Activated CD4-positive, alpha-beta T cell treated with anti-CD3 and anti-CD28 coated beads, Interleukin-2, amount 10 ng/mL, durations not matched to agents 24 days and 14 days (primary cell): ENCODE results near the gene RGP1. TPM values are rescaled to one million over a fixed set of nuclear protein-coding genes. Genes with fewer than 3 reads are reported as not detected.

Source experiments
- DNase-seq: peaks from one replicate; pipeline ENCODE4 v3.0.0; 2022
- H3K27ac Mint-ChIP-seq: one replicate; pipeline ENCODE4 v1.8.0; 2022; ENCODE audit warnings: mild to moderate bottlenecking, mixed read lengths
- H3K27me3 Mint-ChIP-seq: one replicate; pipeline ENCODE4 v1.8.0; 2022; ENCODE audit warnings: mixed read lengths
- H3K36me3 Mint-ChIP-seq: one replicate; pipeline ENCODE4 v1.8.0; 2022; ENCODE audit warnings: low read depth, mild to moderate bottlenecking, mixed read lengths
- H3K4me1 Mint-ChIP-seq: one replicate; pipeline ENCODE4 v1.8.0; 2021; ENCODE audit warnings: mixed read lengths
- H3K4me3 Mint-ChIP-seq: one replicate; pipeline ENCODE4 v1.8.0; 2022; ENCODE audit warnings: mild to moderate bottlenecking, moderate library complexity, mixed read lengths
- H3K9me3 Mint-ChIP-seq: one replicate; pipeline ENCODE4 v1.8.0; 2021; ENCODE audit warnings: mixed read lengths
- intact Hi-C: fragments of 100-400 bp; cut with micrococcal nuclease; formaldehyde crosslinking; loops from one replicate; pipeline ENCODE4 v1.15.1; 2023
- total RNA-seq: library from RNA; stranded (reverse); gene quantifications from 2 replicates; pipeline ENCODE4 v1.2.3, GENCODE V29; 2022

The RGP1 gene
- total RNA-seq, 1 donor from 2014 or later: 16.3 TPM

GRCh38 chr9:35713578-35713977 lies 35.5 kb upstream of the RGP1 start:
- H3K36me3 Mint-ChIP-seq: peaks cover 83% of the 10 kb centered on the region
- H3K9me3 Mint-ChIP-seq: no peaks in the 10 kb centered on the region
- no peak for DNase-seq
- H3K27ac Mint-ChIP-seq: no peak overlapping the region
- no peak overlapping the region for H3K4me3 Mint-ChIP-seq
- intact Hi-C loops: no loop called here
- H3K4me1 Mint-ChIP-seq: peaks cover 4% of the 10 kb centered on the region
- H3K27me3 Mint-ChIP-seq: no peaks in the 10 kb centered on the region

GRCh38 chr9:35714123-35714522 lies 35.0 kb upstream of the RGP1 start:
- Mint-ChIP-seq H3K4me1 (peaks cover 4% of the 10 kb centered on the region), H3K4me3 (no peak overlapping the region), H3K27me3 (no peaks in the 10 kb centered on the region), H3K27ac (no peak overlapping the region), H3K9me3 (no peaks in the 10 kb centered on the region), H3K36me3 (peaks cover 80% of the 10 kb centered on the region)
- intact Hi-C loops: no loop called here
- no peak for DNase-seq

GRCh38 chr9:35714579-35715252 lies 34.4 kb upstream of the RGP1 start:
- Mint-ChIP-seq H3K4me3 (no peak overlapping the region), H3K4me1 (peaks cover 4% of the 10 kb centered on the region), H3K9me3 (no peaks in the 10 kb centered on the region), H3K36me3 (peaks cover 83% of the 10 kb centered on the region), H3K27me3 (no peaks in the 10 kb centered on the region), H3K27ac (no peak overlapping the region)
- intact Hi-C loops: no loop called here
- DNase-seq: no peak

- Mint-ChIP-seq H3K4me3 (no peak overlapping the region), H3K27me3 (no peaks in the 10 kb centered on the region), H3K36me3 (peaks cover 84% of the 10 kb centered on the region), H3K27ac (no peak overlapping the region), H3K9me3 (no peaks in the 10 kb centered on the region), H3K4me1 (peaks cover 4% of the 10 kb centered on the region)
- intact Hi-C loops: no loop called here
- DNase-seq: no peak
Observed at GRCh38 chr9:35716230-35716629, 32.9 kb upstream of the RGP1 start.

GRCh38 chr9:35717132-35717870 lies 31.8 kb upstream of the RGP1 start:
- DNase-seq: no peak
- peaks cover 3% of the 10 kb centered on the region for H3K4me1 Mint-ChIP-seq
- H3K27me3 Mint-ChIP-seq: no peaks in the 10 kb centered on the region
- peaks cover 84% of the 10 kb centered on the region for H3K36me3 Mint-ChIP-seq
- no peak overlapping the region for H3K4me3 Mint-ChIP-seq
- no peaks in the 10 kb centered on the region for H3K9me3 Mint-ChIP-seq
- H3K27ac Mint-ChIP-seq: no peak overlapping the region
- intact Hi-C loops: no loop called here

GRCh38 chr9:35718721-35719511 lies 30.2 kb upstream of the RGP1 start:
- H3K4me1 Mint-ChIP-seq: peaks cover 3% of the 10 kb centered on the region
- H3K27ac Mint-ChIP-seq: no peak overlapping the region
- peaks cover 85% of the 10 kb centered on the region for H3K36me3 Mint-ChIP-seq
- H3K9me3 Mint-ChIP-seq: no peaks in the 10 kb centered on the region
- H3K27me3 Mint-ChIP-seq: no peaks in the 10 kb centered on the region
- intact Hi-C loops: no loop called here
- DNase-seq: no peak
- no peak overlapping the region for H3K4me3 Mint-ChIP-seq

GRCh38 chr9:35719546-35719945 lies 29.5 kb upstream of the RGP1 start:
- no peak overlapping the region for H3K4me3 Mint-ChIP-seq
- no peaks in the 10 kb centered on the region for H3K27me3 Mint-ChIP-seq
- peaks cover 84% of the 10 kb centered on the region for H3K36me3 Mint-ChIP-seq
- H3K9me3 Mint-ChIP-seq: no peaks in the 10 kb centered on the region
- intact Hi-C loops: no loop called here
- no peak overlapping the region for H3K27ac Mint-ChIP-seq
- H3K4me1 Mint-ChIP-seq: peaks cover 3% of the 10 kb centered on the region
- no peak for DNase-seq

- Mint-ChIP-seq H3K4me3 (no peak overlapping the region), H3K9me3 (no peaks in the 10 kb centered on the region), H3K27me3 (no peaks in the 10 kb centered on the region), H3K36me3 (peaks cover 64% of the 10 kb centered on the region), H3K27ac (no peak overlapping the region), H3K4me1 (peaks cover 8% of the 10 kb centered on the region)
- intact Hi-C loops: no loop called here
- DNase-seq: no peak
Observed at GRCh38 chr9:35723426-35723825, 25.7 kb upstream of the RGP1 start.

- no peak overlapping the region for H3K4me3 Mint-ChIP-seq
- H3K9me3 Mint-ChIP-seq: no peaks in the 10 kb centered on the region
- peaks cover 8% of the 10 kb centered on the region for H3K4me1 Mint-ChIP-seq
- no peaks in the 10 kb centered on the region for H3K27me3 Mint-ChIP-seq
- intact Hi-C loops: no loop called here
- H3K27ac Mint-ChIP-seq: no peak overlapping the region
- H3K36me3 Mint-ChIP-seq: peaks cover 62% of the 10 kb centered on the region
- no peak for DNase-seq
Observed at GRCh38 chr9:35723908-35724307, 25.2 kb upstream of the RGP1 start.

GRCh38 chr9:35725362-35725761 lies 23.7 kb upstream of the RGP1 start:
- H3K27ac Mint-ChIP-seq: no peak overlapping the region
- H3K36me3 Mint-ChIP-seq: peaks cover 49% of the 10 kb centered on the region
- no peak overlapping the region for H3K4me3 Mint-ChIP-seq
- no peaks in the 10 kb centered on the region for H3K9me3 Mint-ChIP-seq
- no peaks in the 10 kb centered on the region for H3K27me3 Mint-ChIP-seq
- no peak for DNase-seq
- intact Hi-C loops: no loop called here
- H3K4me1 Mint-ChIP-seq: peaks cover 8% of the 10 kb centered on the region

GRCh38 chr9:35726931-35727330 lies 22.2 kb upstream of the RGP1 start:
- intact Hi-C loops: no loop called here
- peak; percentile 75 for DNase-seq
- H3K36me3 Mint-ChIP-seq: peaks cover 40% of the 10 kb centered on the region

GRCh38 chr9:35727676-35728040 lies 21.4 kb upstream of the RGP1 start:
- peaks cover 33% of the 10 kb centered on the region for H3K36me3 Mint-ChIP-seq
- no peak overlapping the region for H3K4me3 Mint-ChIP-seq
- H3K9me3 Mint-ChIP-seq: no peaks in the 10 kb centered on the region
- no peak overlapping the region for H3K27ac Mint-ChIP-seq
- intact Hi-C loops: loop anchor here (2.0 kb wide), 1 partner anchor 31 kb away; no protein-coding TSS in a partner anchor
- no peaks in the 10 kb centered on the region for H3K27me3 Mint-ChIP-seq
- H3K4me1 Mint-ChIP-seq: peaks cover 11% of the 10 kb centered on the region
- DNase-seq: no peak

More at GRCh38 chr9:35726931-35727330, 22.2 kb upstream of the RGP1 start:
- Mint-ChIP-seq H3K4me1 (peaks cover 11% of the 10 kb centered on the region), H3K27ac (peak overlapping the region; percentile 67), H3K4me3 (no peak overlapping the region), H3K27me3 (no peaks in the 10 kb centered on the region), H3K9me3 (no peaks in the 10 kb centered on the region)

GRCh38 chr9:35728041-35728971 lies 20.8 kb upstream of the RGP1 start:
- H3K4me1 Mint-ChIP-seq: peaks cover 16% of the 10 kb centered on the region
- no peak overlapping the region for H3K27ac Mint-ChIP-seq
- peaks cover 29% of the 10 kb centered on the region for H3K36me3 Mint-ChIP-seq
- H3K4me3 Mint-ChIP-seq: no peak overlapping the region
- intact Hi-C loops: loop anchor here (2.0 kb wide), 1 partner anchor 32 kb away; no protein-coding TSS in a partner anchor
- peak; percentile 82 for DNase-seq
- H3K9me3 Mint-ChIP-seq: no peaks in the 10 kb centered on the region
- no peaks in the 10 kb centered on the region for H3K27me3 Mint-ChIP-seq
